HEK293 (cell line): ENCODE measurements around the gene GABRD.

Source experiments
- CTCF ChIA-PET: fragments of 350-600 bp; formaldehyde crosslinking; extraction: SDS; loops from one replicate; lab custom pipeline; 2021; ENCODE audit warnings: antibody characterized with exemption; lab: Yijun Ruan, JAX
- POLR2A ChIA-PET: fragments of 300-600 bp; formaldehyde crosslinking; extraction: SDS; loops from one replicate; lab custom pipeline; 2020; ENCODE audit warnings: antibody characterized with exemption, inconsistent platforms; lab: Yijun Ruan, JAX
- H3K27ac ChIP-seq: fragments of 200-500 bp; sonication (Bioruptor generic); 2 replicates; pipeline ENCODE4 v1.5.1; 2014; ENCODE audit warnings: low read depth, low read length, control low read depth, inconsistent platforms; ENCODE audit errors: extremely low read depth
- H3K36me3 ChIP-seq, 2 experiments: fragments of 200-500 bp in 1 of 2; sonication (Bioruptor generic) in 1 of 2; 1 replicate in 1 of 2; 2 replicates in 1 of 2; pipeline ENCODE4 v1.5.1; 2014 to 2017; ENCODE audit warnings: inconsistent platforms in 2 of 2, low read length in 2 of 2; ENCODE audit not compliant: control insufficient read depth in 2 of 2, insufficient read depth in 1 of 2
- H3K4me1 ChIP-seq: fragments of 200-500 bp; sonication (Bioruptor generic); 2 replicates; pipeline ENCODE4 v1.5.1; 2014; ENCODE audit warnings: mild to moderate bottlenecking, low read length, inconsistent platforms; ENCODE audit not compliant: control insufficient read depth, insufficient read depth
- H3K4me3 ChIP-seq: 2 replicates; pipeline ENCODE4 v1.5.1; 2011; ENCODE audit warnings: low read depth, mild to moderate bottlenecking, control low read depth, low read length, moderate library complexity
- H3K9me3 ChIP-seq: fragments of 200-500 bp; sonication (Bioruptor generic); 2 replicates; pipeline ENCODE4 v1.5.1; 2014; ENCODE audit warnings: low read depth, low read length, inconsistent platforms; ENCODE audit not compliant: control insufficient read depth, insufficient read depth
- GLIS2 ChIP-seq: fragments of 450-650 bp; formaldehyde crosslinking; IDR thresholded peaks from 2 replicates; pipeline ENCODE4 v1.5.1; 2016; ENCODE audit warnings: missing biosample characterization, missing genetic modification characterization
- HOXA7 ChIP-seq: sonication (generic); formaldehyde crosslinking; IDR thresholded peaks from 2 replicates; pipeline ENCODE4 v1.8.1; 2022; ENCODE audit warnings: missing genetic modification reagents, borderline replicate concordance
- HOXC10 ChIP-seq: sonication (generic); formaldehyde crosslinking; IDR thresholded peaks from 2 replicates; pipeline ENCODE4 v1.8.1; 2023; ENCODE audit warnings: mild to moderate bottlenecking, missing genetic modification reagents
- KLF10 ChIP-seq: fragments of 450-650 bp; IDR thresholded peaks from 2 replicates; pipeline ENCODE4 v1.5.1; 2018; ENCODE audit warnings: missing biosample characterization, mild to moderate bottlenecking, missing genetic modification characterization
- SP3 ChIP-seq: fragments of 450-650 bp; formaldehyde crosslinking; IDR thresholded peaks from 2 replicates; pipeline ENCODE4 v1.5.1; 2016; ENCODE audit warnings: missing biosample characterization, missing genetic modification characterization
- TCF7L2 ChIP-seq: IDR thresholded peaks from 2 replicates; pipeline ENCODE4 v1.6.1; 2011; ENCODE audit warnings: low read depth, mild to moderate bottlenecking, inconsistent platforms, low read length, moderate library complexity, borderline replicate concordance
- ZFP37 ChIP-seq: fragments of 450-650 bp; formaldehyde crosslinking; IDR thresholded peaks from 2 replicates; pipeline ENCODE4 v1.5.1; 2016; ENCODE audit warnings: missing biosample characterization, missing genetic modification characterization
- ZIC2 ChIP-seq: fragments of 450-650 bp; formaldehyde crosslinking; IDR thresholded peaks from 2 replicates; pipeline ENCODE4 v1.5.1; 2016; ENCODE audit warnings: missing biosample characterization, missing genetic modification characterization
- ZNF138 ChIP-seq: fragments of 450-650 bp; formaldehyde crosslinking; IDR thresholded peaks from 2 replicates; pipeline ENCODE4 v1.5.1; 2016; ENCODE audit warnings: missing biosample characterization, missing genetic modification characterization, borderline replicate concordance
- ZNF174 ChIP-seq: fragments of 450-650 bp; formaldehyde crosslinking; IDR thresholded peaks from 2 replicates; pipeline ENCODE4 v1.5.0; 2017; ENCODE audit warnings: missing biosample characterization, mild to moderate bottlenecking, missing genetic modification characterization
- ZNF37A ChIP-seq: fragments of 450-650 bp; IDR thresholded peaks from 2 replicates; pipeline ENCODE4 v1.5.1; 2018; ENCODE audit warnings: missing biosample characterization, missing genetic modification characterization
- ZNF48 ChIP-seq: fragments of 450-650 bp; formaldehyde crosslinking; IDR thresholded peaks from 2 replicates; pipeline ENCODE4 v1.5.1; 2016; ENCODE audit warnings: missing biosample characterization, missing genetic modification characterization
- ZNF501 ChIP-seq: fragments of 450-650 bp; formaldehyde crosslinking; IDR thresholded peaks from 2 replicates; pipeline ENCODE4 v1.5.1; 2016; ENCODE audit warnings: missing biosample characterization, missing genetic modification characterization
- ZNF514 ChIP-seq: fragments of 450-650 bp; formaldehyde crosslinking; IDR thresholded peaks from 2 replicates; pipeline ENCODE4 v1.5.1; 2016; ENCODE audit warnings: missing biosample characterization, missing genetic modification characterization
- ZNF521 ChIP-seq: fragments of 450-650 bp; formaldehyde crosslinking; IDR thresholded peaks from 2 replicates; pipeline ENCODE4 v1.5.1; 2017; ENCODE audit warnings: missing biosample characterization, mild to moderate bottlenecking, missing genetic modification characterization
- ZNF548 ChIP-seq: fragments of 450-650 bp; formaldehyde crosslinking; IDR thresholded peaks from 2 replicates; pipeline ENCODE4 v1.5.1; 2016; ENCODE audit warnings: missing biosample characterization, missing genetic modification characterization
- ZNF561 ChIP-seq: fragments of 450-650 bp; IDR thresholded peaks from 2 replicates; pipeline ENCODE4 v1.5.1; 2018; ENCODE audit warnings: missing biosample characterization, missing genetic modification characterization, borderline replicate concordance
- ZNF585B ChIP-seq: fragments of 450-650 bp; formaldehyde crosslinking; IDR thresholded peaks from 2 replicates; pipeline ENCODE4 v1.5.1; 2016; ENCODE audit warnings: missing biosample characterization, missing genetic modification characterization
- ZNF658 ChIP-seq: fragments of 450-650 bp; formaldehyde crosslinking; IDR thresholded peaks from 2 replicates; pipeline ENCODE4; 2016; ENCODE audit warnings: missing biosample characterization, missing genetic modification characterization
- ZNF768 ChIP-seq: fragments of 450-650 bp; formaldehyde crosslinking; IDR thresholded peaks from 2 replicates; pipeline ENCODE4 v1.5.1; 2018; ENCODE audit warnings: missing biosample characterization, mild to moderate bottlenecking, missing genetic modification characterization
- TF ChIP-seq, protein P1 (sequence below): fragments of 450-650 bp; formaldehyde crosslinking; IDR thresholded peaks from 2 replicates; pipeline ENCODE4 v1.5.1; 2017; ENCODE audit warnings: missing biosample characterization, missing genetic modification characterization
- TF ChIP-seq, protein P2 (sequence below): fragments of 450-650 bp; formaldehyde crosslinking; IDR thresholded peaks from 2 replicates; pipeline ENCODE4 v1.5.1; 2016; ENCODE audit warnings: missing biosample characterization, missing genetic modification characterization
- TF ChIP-seq, protein P3 (sequence below): fragments of 450-650 bp; formaldehyde crosslinking; optimal IDR thresholded peaks from 2 replicates; pipeline ENCODE3; 2016; ENCODE audit warnings: missing biosample characterization, mild to moderate bottlenecking, missing genetic modification characterization
- TF ChIP-seq, protein P4 (sequence below): fragments of 450-650 bp; formaldehyde crosslinking; IDR thresholded peaks from 2 replicates; pipeline ENCODE4 v1.5.1; 2017; ENCODE audit warnings: missing biosample characterization, missing genetic modification characterization
- TF ChIP-seq, protein P5 (sequence below): fragments of 450-650 bp; formaldehyde crosslinking; IDR thresholded peaks from 2 replicates; pipeline ENCODE4 v1.5.1; 2016; ENCODE audit warnings: missing biosample characterization, missing genetic modification characterization

GABRD gene

DNA sequence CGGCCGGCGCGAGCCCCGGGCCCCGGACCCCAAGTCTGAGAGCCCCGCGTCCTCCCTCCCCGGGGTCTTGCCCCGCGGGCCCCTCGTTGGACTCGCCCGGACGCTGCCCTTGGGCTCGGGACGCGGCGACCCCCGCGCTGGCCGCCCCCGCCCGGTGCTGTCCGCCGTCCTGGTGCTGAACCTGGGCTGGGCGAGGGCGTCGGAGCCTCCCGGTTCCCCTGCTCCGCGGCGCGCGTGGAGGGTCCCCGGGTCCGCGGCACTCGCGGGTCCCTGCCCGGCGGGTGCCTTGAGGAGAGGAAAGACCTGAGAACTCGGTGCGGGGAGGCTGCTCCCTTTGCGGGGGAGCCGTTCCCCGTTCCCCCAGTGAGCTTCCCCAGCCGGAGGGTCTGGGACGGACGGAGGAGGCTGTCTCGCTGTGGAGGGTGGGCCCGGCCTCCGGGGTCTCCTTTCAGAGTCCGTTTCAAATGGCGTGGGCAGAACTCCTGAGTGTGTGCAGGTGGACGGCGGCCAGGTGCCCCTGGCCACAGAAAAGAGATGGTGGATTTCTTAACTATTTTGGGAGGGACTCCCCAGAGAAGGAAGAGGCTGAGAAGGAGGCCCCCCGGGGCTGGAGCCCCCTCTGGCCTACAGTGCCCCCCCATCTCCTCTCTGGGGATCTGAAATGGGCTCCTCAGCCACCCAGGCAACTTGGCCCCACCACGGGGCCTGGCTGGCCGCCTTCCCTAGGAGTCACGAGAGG, 595 bp downstream of the GABRD start:
- Histone ChIP-seq H3K9me3 (no peaks in the 10 kb centered on the region), H3K4me3 (peak overlapping the region; percentile 22), H3K36me3 (no peaks in the 10 kb centered on the region), H3K27ac (no peak overlapping the region), H3K4me1 (no peaks in the 10 kb centered on the region)
- no peak for TF ChIP-seq HOXC10 (CRISPR knock-in tag)
- no peak for TF ChIP-seq HOXA7 (CRISPR knock-in tag)
- no peak for TF ChIP-seq ZNF48 (tag by site-specific recombination)
- TF ChIP-seq ZNF585B, result no peak
- TF ChIP-seq ZNF548 (tag by site-specific recombination), result no peak
- TF ChIP-seq, protein P1, sequence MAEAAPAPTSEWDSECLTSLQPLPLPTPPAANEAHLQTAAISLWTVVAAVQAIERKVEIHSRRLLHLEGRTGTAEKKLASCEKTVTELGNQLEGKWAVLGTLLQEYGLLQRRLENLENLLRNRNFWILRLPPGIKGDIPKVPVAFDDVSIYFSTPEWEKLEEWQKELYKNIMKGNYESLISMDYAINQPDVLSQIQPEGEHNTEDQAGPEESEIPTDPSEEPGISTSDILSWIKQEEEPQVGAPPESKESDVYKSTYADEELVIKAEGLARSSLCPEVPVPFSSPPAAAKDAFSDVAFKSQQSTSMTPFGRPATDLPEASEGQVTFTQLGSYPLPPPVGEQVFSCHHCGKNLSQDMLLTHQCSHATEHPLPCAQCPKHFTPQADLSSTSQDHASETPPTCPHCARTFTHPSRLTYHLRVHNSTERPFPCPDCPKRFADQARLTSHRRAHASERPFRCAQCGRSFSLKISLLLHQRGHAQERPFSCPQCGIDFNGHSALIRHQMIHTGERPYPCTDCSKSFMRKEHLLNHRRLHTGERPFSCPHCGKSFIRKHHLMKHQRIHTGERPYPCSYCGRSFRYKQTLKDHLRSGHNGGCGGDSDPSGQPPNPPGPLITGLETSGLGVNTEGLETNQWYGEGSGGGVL (tag by site-specific recombination), result no peak
- no peak for TF ChIP-seq ZNF658 (tag by site-specific recombination)
- TF ChIP-seq ZNF521, result no peak
- TF ChIP-seq, protein P2, sequence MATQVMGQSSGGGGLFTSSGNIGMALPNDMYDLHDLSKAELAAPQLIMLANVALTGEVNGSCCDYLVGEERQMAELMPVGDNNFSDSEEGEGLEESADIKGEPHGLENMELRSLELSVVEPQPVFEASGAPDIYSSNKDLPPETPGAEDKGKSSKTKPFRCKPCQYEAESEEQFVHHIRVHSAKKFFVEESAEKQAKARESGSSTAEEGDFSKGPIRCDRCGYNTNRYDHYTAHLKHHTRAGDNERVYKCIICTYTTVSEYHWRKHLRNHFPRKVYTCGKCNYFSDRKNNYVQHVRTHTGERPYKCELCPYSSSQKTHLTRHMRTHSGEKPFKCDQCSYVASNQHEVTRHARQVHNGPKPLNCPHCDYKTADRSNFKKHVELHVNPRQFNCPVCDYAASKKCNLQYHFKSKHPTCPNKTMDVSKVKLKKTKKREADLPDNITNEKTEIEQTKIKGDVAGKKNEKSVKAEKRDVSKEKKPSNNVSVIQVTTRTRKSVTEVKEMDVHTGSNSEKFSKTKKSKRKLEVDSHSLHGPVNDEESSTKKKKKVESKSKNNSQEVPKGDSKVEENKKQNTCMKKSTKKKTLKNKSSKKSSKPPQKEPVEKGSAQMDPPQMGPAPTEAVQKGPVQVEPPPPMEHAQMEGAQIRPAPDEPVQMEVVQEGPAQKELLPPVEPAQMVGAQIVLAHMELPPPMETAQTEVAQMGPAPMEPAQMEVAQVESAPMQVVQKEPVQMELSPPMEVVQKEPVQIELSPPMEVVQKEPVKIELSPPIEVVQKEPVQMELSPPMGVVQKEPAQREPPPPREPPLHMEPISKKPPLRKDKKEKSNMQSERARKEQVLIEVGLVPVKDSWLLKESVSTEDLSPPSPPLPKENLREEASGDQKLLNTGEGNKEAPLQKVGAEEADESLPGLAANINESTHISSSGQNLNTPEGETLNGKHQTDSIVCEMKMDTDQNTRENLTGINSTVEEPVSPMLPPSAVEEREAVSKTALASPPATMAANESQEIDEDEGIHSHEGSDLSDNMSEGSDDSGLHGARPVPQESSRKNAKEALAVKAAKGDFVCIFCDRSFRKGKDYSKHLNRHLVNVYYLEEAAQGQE (tag by site-specific recombination), result peak; percentile 93
- TF ChIP-seq ZNF768 (tag by site-specific recombination), result no peak
- TF ChIP-seq ZFP37 (tag by site-specific recombination), result no peak
- no peak for TF ChIP-seq ZNF138 (tag by site-specific recombination)
- TF ChIP-seq KLF10 (tag by site-specific recombination), result no peak
- TF ChIP-seq SP3 (tag by site-specific recombination), result no peak
- no peak for TF ChIP-seq ZNF514 (tag by site-specific recombination)
- TF ChIP-seq, protein P3, sequence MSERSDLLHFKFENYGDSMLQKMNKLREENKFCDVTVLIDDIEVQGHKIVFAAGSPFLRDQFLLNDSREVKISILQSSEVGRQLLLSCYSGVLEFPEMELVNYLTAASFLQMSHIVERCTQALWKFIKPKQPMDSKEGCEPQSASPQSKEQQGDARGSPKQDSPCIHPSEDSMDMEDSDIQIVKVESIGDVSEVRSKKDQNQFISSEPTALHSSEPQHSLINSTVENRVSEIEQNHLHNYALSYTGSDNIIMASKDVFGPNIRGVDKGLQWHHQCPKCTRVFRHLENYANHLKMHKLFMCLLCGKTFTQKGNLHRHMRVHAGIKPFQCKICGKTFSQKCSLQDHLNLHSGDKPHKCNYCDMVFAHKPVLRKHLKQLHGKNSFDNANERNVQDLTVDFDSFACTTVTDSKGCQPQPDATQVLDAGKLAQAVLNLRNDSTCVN (tag by site-specific recombination), result peak; percentile 24
- no peak for TF ChIP-seq ZNF501 (tag by site-specific recombination)
- no peak for TF ChIP-seq TCF7L2
- TF ChIP-seq, protein P4, sequence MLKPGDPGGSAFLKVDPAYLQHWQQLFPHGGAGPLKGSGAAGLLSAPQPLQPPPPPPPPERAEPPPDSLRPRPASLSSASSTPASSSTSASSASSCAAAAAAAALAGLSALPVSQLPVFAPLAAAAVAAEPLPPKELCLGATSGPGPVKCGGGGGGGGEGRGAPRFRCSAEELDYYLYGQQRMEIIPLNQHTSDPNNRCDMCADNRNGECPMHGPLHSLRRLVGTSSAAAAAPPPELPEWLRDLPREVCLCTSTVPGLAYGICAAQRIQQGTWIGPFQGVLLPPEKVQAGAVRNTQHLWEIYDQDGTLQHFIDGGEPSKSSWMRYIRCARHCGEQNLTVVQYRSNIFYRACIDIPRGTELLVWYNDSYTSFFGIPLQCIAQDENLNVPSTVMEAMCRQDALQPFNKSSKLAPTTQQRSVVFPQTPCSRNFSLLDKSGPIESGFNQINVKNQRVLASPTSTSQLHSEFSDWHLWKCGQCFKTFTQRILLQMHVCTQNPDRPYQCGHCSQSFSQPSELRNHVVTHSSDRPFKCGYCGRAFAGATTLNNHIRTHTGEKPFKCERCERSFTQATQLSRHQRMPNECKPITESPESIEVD (tag by site-specific recombination), result no peak
- no peak for TF ChIP-seq ZNF561
- TF ChIP-seq GLIS2 (tag by site-specific recombination), result 0 out of 2 replicates have a peak, but pooled peaks have one; percentile 24
- TF ChIP-seq ZNF174 (tag by site-specific recombination), result no peak
- TF ChIP-seq ZNF37A, result no peak
- no peak for TF ChIP-seq ZIC2 (tag by site-specific recombination)
- TF ChIP-seq, protein P5, sequence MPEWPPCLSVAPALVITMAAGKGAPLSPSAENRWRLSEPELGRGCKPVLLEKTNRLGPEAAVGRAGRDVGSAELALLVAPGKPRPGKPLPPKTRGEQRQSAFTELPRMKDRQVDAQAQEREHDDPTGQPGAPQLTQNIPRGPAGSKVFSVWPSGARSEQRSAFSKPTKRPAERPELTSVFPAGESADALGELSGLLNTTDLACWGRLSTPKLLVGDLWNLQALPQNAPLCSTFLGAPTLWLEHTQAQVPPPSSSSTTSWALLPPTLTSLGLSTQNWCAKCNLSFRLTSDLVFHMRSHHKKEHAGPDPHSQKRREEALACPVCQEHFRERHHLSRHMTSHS (tag by site-specific recombination), result no peak
- ChIA-PET POLR2A (interaction anchor here (0.7 kb wide), 1 partner anchor 10 kb away, joined by 4 read pairs; no protein-coding TSS in a partner anchor), CTCF (interaction anchor here (0.6 to 2.1 kb wide), 3 partner anchors 25 to 155 kb away, joined by 4 to 7 read pairs (median 5); no protein-coding TSS in a partner anchor)
